Measurements from ENCODE around the gene GAL3ST2.

The GAL3ST2 gene

DNA sequence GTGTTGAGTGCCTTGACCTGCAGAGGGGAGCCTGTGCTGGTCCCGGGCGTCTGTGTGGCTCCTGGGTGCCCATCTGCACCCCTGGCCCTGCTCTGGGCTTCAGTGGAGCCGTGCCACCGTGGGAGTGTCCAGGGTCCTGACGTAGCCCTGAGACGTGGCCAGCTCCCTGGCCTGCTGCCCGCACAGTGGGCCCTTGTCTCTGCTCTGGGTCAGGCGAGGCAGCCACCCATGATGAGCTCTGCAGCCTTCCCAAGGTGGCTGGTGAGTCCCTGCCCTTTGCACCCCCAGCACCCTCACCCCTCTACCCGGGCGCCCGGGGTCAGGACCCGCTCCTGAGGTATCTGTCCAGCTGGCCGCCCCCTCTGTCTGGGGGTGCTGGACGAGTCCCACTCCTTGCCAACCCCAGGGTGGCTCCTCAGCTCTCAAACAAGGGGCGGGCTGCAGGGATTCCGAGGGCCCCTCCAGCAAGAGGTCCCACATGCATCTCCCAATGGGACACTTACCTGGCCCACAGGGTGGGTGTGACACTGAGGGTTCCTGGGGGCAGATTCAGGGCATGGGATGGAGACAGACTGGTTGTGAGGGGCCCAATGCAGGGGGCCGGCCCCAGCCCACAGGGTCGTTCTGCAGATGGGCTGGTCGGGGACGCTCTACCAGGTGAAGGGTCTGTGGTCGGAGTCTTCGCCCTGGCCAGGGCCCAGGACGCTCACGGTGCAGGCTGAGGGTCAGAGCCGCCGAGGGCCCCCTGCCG lies 34.8 kb downstream of the GAL3ST2 start:
- H3K4me3 ChIP-seq (ENCODE audit: low read depth, low read length) = no peak overlapping the region
- no peak for DNase-seq (ENCODE audit: low read depth)
- TF ChIP-seq, protein P1, sequence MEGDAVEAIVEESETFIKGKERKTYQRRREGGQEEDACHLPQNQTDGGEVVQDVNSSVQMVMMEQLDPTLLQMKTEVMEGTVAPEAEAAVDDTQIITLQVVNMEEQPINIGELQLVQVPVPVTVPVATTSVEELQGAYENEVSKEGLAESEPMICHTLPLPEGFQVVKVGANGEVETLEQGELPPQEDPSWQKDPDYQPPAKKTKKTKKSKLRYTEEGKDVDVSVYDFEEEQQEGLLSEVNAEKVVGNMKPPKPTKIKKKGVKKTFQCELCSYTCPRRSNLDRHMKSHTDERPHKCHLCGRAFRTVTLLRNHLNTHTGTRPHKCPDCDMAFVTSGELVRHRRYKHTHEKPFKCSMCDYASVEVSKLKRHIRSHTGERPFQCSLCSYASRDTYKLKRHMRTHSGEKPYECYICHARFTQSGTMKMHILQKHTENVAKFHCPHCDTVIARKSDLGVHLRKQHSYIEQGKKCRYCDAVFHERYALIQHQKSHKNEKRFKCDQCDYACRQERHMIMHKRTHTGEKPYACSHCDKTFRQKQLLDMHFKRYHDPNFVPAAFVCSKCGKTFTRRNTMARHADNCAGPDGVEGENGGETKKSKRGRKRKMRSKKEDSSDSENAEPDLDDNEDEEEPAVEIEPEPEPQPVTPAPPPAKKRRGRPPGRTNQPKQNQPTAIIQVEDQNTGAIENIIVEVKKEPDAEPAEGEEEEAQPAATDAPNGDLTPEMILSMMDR (IDR thresholded peaks at IDR 0.05; ENCODE audit: control insufficient read depth, extremely low read depth, insufficient read depth) = no peak

DNA sequence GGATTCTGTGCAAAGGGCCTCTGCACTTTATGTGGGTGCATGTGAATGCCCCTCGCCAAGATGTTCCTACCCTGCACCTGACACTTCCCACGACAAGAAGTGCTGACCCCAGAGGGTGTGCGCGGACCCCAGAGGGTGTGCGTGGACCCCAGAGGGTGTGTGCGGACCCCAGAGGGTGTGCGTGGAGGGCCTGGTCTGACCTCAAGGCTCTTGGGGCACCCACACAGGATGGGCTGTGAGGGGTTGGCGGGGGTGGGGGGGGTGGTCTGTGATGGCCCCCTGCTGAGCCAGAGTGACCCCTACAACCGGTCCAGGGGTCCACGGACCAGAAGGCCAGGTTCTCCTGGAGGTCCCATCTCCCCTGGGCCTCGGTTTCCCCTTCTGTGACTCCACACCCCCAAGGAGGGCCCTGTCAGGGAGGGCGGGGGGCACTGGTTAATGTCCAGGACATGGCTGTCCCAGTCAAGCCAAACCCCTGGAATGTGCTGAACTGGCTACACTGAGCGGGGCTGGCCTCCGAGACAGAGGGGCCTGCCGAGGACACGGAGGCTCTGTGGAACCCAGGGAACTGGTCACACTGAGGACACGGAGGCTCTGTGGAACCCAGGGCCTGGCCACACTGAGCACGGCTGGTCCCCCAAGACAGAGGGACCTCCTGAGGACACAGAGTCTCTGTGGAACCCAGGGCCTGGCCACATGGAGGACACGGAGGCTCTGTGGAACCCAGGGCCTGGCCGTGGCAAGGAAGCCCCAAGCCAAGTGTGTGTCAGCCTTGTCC lies 35.5 kb downstream of the GAL3ST2 start:
- DNase-seq (ENCODE audit: low read depth) = no peak
- TF ChIP-seq, protein P1 (IDR thresholded peaks at IDR 0.05; ENCODE audit: control insufficient read depth, extremely low read depth, insufficient read depth) = no peak
- no peak overlapping the region for H3K4me3 ChIP-seq (ENCODE audit: low read depth, low read length)

DNA sequence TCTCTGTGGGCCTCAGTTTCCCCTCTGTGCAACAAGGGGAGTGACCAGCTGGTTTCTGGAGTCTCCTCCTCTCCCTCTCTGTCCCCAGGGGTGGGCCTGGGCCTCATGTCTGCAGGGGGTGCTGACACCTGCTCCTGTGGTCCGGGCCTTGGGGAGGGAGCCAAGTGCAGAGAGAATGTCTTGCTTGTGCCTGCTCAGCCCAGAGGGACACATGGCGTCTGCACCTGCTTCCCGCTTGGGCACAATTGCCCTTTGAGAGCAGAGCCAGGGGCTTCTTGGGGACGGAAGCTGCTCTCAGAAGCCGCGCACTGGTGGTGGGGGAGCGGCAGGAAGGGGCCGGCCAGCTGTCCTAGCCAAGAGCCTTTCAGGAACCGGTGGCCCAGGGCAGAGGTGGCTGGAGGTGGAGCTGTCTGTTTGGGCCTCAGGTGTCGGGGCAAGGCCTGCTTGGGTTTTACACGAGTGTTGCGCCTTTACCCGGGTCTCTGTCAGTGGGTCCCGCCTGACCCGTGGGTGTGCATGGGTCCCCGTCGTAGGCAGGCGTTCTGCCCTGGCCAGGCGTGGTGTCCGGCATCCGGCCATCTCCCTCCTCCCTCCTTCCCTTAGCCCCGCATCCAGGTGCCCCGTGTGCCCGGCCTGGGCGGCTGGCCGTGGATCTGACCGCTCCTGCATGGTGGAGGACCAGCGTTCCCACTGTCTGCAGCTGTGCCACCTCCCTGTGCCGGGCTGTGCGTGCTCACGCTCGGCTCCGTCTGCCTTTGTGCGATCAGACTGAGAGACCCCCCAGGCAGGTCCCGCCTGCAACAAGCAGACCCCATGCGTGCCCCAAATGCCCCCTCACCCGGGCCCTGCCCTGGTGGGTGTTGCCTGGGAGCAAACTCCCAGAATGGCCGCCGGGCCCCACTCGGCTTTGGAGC lies 36.4 kb downstream of the GAL3ST2 start:
- no peak for DNase-seq (ENCODE audit: low read depth)
- H3K4me3 ChIP-seq (ENCODE audit: low read depth, low read length) = no peak overlapping the region
- TF ChIP-seq, protein P1 (IDR thresholded peaks at IDR 0.05; ENCODE audit: control insufficient read depth, extremely low read depth, insufficient read depth) = no peak

DNA sequence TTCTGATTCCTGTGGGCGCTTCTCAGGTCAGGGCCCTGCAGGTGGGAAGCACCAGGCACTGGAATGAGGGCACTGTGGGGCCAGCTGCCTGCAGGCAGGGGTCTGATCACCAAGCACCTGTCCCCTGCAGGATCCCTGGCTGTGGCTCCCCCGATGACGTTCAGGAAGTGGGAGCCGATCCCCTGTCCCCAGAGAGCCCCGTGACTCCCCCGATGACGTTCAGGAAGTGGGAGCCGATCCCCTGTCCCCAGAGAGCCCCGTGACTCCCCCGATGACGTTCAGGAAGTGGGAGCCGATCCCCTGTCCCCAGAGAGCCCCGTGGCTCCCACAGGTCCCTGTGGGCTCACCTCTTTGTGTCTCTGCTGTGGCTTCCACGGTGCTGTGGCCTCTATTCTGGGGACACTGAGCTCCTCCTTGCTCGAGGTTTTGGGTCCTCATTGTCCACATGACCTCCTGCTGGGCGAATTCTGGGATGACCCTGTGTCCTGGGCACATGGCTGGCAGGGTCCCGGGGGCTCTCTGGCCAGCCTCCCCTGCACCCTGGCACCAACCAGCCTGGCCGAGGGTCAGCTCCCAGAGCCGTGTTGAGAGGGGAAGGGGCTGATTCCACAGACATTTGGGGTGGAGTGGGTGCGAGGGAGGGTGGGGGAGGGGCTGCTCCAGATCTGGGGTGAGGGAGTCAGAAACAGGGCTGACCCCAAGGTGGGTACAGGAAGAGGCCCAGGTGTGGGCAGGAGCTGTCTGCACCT lies 37.2 kb downstream of the GAL3ST2 start:
- DNase-seq (ENCODE audit: low read depth) = no peak
- TF ChIP-seq, protein P1 (IDR thresholded peaks at IDR 0.05; ENCODE audit: control insufficient read depth, extremely low read depth, insufficient read depth) = no peak
- H3K4me3 ChIP-seq (ENCODE audit: low read depth, low read length) = no peak overlapping the region

DNA sequence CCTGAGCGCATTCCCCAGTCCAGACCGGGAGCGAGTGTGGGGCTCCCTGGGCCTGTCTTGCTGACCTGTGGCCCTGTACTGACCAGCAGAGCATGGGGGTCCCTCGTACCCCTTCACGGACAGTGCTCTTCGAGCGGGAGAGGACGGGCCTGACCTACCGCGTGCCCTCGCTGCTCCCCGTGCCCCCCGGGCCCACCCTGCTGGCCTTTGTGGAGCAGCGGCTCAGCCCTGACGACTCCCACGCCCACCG lies 37.7 kb downstream of the GAL3ST2 start:
- no peak for DNase-seq (ENCODE audit: low read depth)
- H3K4me3 ChIP-seq (ENCODE audit: low read depth, low read length) = no peak overlapping the region
- TF ChIP-seq, protein P1 (IDR thresholded peaks at IDR 0.05; ENCODE audit: control insufficient read depth, extremely low read depth, insufficient read depth) = no peak
